PC-9 (cell line): ENCODE results near the gene COL23A1.

ENCODE experiments used
- CTCF ChIP-seq: fragments of 200-600 bp; sonication (generic); conservative IDR thresholded peaks from 2 replicates; pipeline ENCODE4 v1.6.1; 2017; ENCODE audit warnings: mixed run types, antibody characterized with exemption, mild to moderate bottlenecking, moderate library complexity
- EZH2 ChIP-seq: fragments of 200-600 bp; sonication (generic); IDR thresholded peaks from 2 replicates; pipeline ENCODE4 v1.8.0; 2017; ENCODE audit warnings: antibody characterized with exemption, low read depth

GRCh38 chr5:178533136-178533535 is 57.1 kb downstream of the COL23A1 start:
- TF ChIP-seq CTCF (no peak), EZH2 (no peak)
